SK-N-SH treated with all-trans-retinoic acid at 6 μM for 48 hours (cell line): Measurements from ENCODE around the gene RREB1.

Experiments
- ATAC-seq: fragments of 200-7000 bp; cut with Tn5 transposase; 3 replicates; pipeline ENCODE4 v1.9.1; 2020; ENCODE audit warnings: mild to moderate bottlenecking, moderate library complexity
- ARNTL ChIP-seq: fragments of 450-650 bp; formaldehyde crosslinking; IDR thresholded peaks from 2 replicates; pipeline ENCODE4 v1.5.0; 2020; ENCODE audit warnings: low read depth, mild to moderate bottlenecking, moderate library complexity, borderline replicate concordance
- BACH2 ChIP-seq: fragments of 250-450 bp; sonication (Bioruptor Pico); IDR thresholded peaks from 2 replicates; pipeline ENCODE4 v1.9.0; 2021; ENCODE audit warnings: mild to moderate bottlenecking, borderline replicate concordance
- ESRRG ChIP-seq: fragments of 250-450 bp; sonication (Bioruptor Pico); IDR thresholded peaks from 2 replicates; pipeline ENCODE4 v1.6.1; 2021; ENCODE audit warnings: mild to moderate bottlenecking
- GLIS3 ChIP-seq: fragments of 250-450 bp; sonication (Bioruptor Pico); IDR thresholded peaks from 2 replicates; pipeline ENCODE4 v1.5.0; 2020; ENCODE audit warnings: mild to moderate bottlenecking, moderate library complexity
- ISL1 ChIP-seq: fragments of 250-450 bp; sonication (Bioruptor Pico); IDR thresholded peaks from 2 replicates; pipeline ENCODE4 v2.1.2; 2022; ENCODE audit warnings: mild to moderate bottlenecking, moderate library complexity
- OSR1 ChIP-seq: fragments of 250-450 bp; sonication (Bioruptor Pico); IDR thresholded peaks from 2 replicates; pipeline ENCODE4 v1.8.0; 2022; ENCODE audit warnings: moderate library complexity, mild to moderate bottlenecking, inconsistent platforms
- POU6F1 ChIP-seq: fragments of 250-450 bp; sonication (Bioruptor Pico); IDR thresholded peaks from 2 replicates; pipeline ENCODE4 v1.8.0; 2021; ENCODE audit warnings: low read depth, mild to moderate bottlenecking, moderate library complexity, borderline replicate concordance
- PPARA ChIP-seq: fragments of 250-450 bp; sonication (Bioruptor Pico); IDR thresholded peaks from 2 replicates; pipeline ENCODE4 v1.5.0; 2020; ENCODE audit warnings: mild to moderate bottlenecking, borderline replicate concordance
- RARB ChIP-seq: fragments of 250-450 bp; sonication (Bioruptor Pico); IDR thresholded peaks from 2 replicates; pipeline ENCODE4 v1.8.0; 2021; ENCODE audit warnings: mild to moderate bottlenecking, moderate library complexity
- SNAI2 ChIP-seq: fragments of 250-450 bp; sonication (Bioruptor Pico); IDR thresholded peaks from 2 replicates; pipeline ENCODE4 v1.5.0; 2020; ENCODE audit warnings: mild to moderate bottlenecking, moderate library complexity
- TCF4 ChIP-seq: fragments of 250-450 bp; sonication (Bioruptor Pico); IDR thresholded peaks from 2 replicates; pipeline ENCODE4 v1.8.0; 2021; ENCODE audit warnings: mild to moderate bottlenecking, moderate library complexity, borderline replicate concordance
- TOX ChIP-seq: fragments of 250-450 bp; sonication (Bioruptor Pico); IDR thresholded peaks from 2 replicates; pipeline ENCODE4 v1.8.0; 2021; ENCODE audit warnings: mild to moderate bottlenecking, moderate library complexity, borderline replicate concordance
- ZC3H10 ChIP-seq: fragments of 250-450 bp; sonication (Bioruptor Pico); IDR thresholded peaks from 2 replicates; pipeline ENCODE4 v1.5.1; 2021; ENCODE audit warnings: mild to moderate bottlenecking, moderate library complexity
- ZFP3 ChIP-seq: fragments of 250-450 bp; sonication (Bioruptor Pico); IDR thresholded peaks from 2 replicates; pipeline ENCODE4 v1.5.0; 2020; ENCODE audit warnings: mild to moderate bottlenecking, moderate library complexity
- ZFP30 ChIP-seq: fragments of 450-650 bp; formaldehyde crosslinking; IDR thresholded peaks from 2 replicates; pipeline ENCODE4 v1.5.0; 2022; ENCODE audit warnings: mild to moderate bottlenecking, moderate library complexity
- ZNF565 ChIP-seq: fragments of 450-650 bp; formaldehyde crosslinking; conservative IDR thresholded peaks from 2 replicates; pipeline ENCODE4 v1.5.0; 2020; ENCODE audit warnings: low read depth, mild to moderate bottlenecking, moderate library complexity
- ZNF70 ChIP-seq: fragments of 450-650 bp; formaldehyde crosslinking; IDR thresholded peaks from 2 replicates; pipeline ENCODE4 v1.5.0; 2020; ENCODE audit warnings: mild to moderate bottlenecking, moderate library complexity
- ZNF8 ChIP-seq: fragments of 450-650 bp; formaldehyde crosslinking; IDR thresholded peaks from 2 replicates; pipeline ENCODE4 v1.5.0; 2020; ENCODE audit warnings: mild to moderate bottlenecking, moderate library complexity
- TF ChIP-seq, protein P1 (sequence below): fragments of 250-450 bp; sonication (Bioruptor Pico); IDR thresholded peaks from 2 replicates; pipeline ENCODE4 v1.8.0; 2020; ENCODE audit warnings: mild to moderate bottlenecking, moderate library complexity, borderline replicate concordance
- TF ChIP-seq, protein P2 (sequence below): fragments of 250-450 bp; sonication (Bioruptor Pico); IDR thresholded peaks from 2 replicates; pipeline ENCODE4 v1.5.1; 2020; ENCODE audit warnings: low read depth, mild to moderate bottlenecking, moderate library complexity
- TF ChIP-seq, protein P3 (sequence below): fragments of 250-450 bp; sonication (Bioruptor Pico); IDR thresholded peaks from 2 replicates; pipeline ENCODE4 v1.5.1; 2021; ENCODE audit warnings: mild to moderate bottlenecking, moderate library complexity

Gene RREB1

GRCh38 chr6:7178280-7178679 lies 70.5 kb downstream of the RREB1 start (continued):
- no peak for TF ChIP-seq POU6F1 (CRISPR knock-in tag)
- TF ChIP-seq SNAI2 = no peak

- TF ChIP-seq ZFP30 (CRISPR knock-in tag) (no peak), ISL1 (CRISPR knock-in tag) (no peak), OSR1 (CRISPR knock-in tag) (no peak), ZFP3 (CRISPR knock-in tag) (no peak), ZNF70 (CRISPR knock-in tag) (no peak), PPARA (CRISPR knock-in tag) (no peak), TCF4 (no peak), GLIS3 (CRISPR knock-in tag) (no peak), ZC3H10 (CRISPR knock-in tag) (no peak), TOX (no peak), ARNTL (no peak), ESRRG (no peak), BACH2 (no peak), RARB (CRISPR knock-in tag) (no peak), ZNF8 (no peak)
- TF ChIP-seq, protein P1, sequence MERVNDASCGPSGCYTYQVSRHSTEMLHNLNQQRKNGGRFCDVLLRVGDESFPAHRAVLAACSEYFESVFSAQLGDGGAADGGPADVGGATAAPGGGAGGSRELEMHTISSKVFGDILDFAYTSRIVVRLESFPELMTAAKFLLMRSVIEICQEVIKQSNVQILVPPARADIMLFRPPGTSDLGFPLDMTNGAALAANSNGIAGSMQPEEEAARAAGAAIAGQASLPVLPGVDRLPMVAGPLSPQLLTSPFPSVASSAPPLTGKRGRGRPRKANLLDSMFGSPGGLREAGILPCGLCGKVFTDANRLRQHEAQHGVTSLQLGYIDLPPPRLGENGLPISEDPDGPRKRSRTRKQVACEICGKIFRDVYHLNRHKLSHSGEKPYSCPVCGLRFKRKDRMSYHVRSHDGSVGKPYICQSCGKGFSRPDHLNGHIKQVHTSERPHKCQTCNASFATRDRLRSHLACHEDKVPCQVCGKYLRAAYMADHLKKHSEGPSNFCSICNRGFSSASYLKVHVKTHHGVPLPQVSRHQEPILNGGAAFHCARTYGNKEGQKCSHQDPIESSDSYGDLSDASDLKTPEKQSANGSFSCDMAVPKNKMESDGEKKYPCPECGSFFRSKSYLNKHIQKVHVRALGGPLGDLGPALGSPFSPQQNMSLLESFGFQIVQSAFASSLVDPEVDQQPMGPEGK (CRISPR knock-in tag) = no peak
- TF ChIP-seq, protein P2, sequence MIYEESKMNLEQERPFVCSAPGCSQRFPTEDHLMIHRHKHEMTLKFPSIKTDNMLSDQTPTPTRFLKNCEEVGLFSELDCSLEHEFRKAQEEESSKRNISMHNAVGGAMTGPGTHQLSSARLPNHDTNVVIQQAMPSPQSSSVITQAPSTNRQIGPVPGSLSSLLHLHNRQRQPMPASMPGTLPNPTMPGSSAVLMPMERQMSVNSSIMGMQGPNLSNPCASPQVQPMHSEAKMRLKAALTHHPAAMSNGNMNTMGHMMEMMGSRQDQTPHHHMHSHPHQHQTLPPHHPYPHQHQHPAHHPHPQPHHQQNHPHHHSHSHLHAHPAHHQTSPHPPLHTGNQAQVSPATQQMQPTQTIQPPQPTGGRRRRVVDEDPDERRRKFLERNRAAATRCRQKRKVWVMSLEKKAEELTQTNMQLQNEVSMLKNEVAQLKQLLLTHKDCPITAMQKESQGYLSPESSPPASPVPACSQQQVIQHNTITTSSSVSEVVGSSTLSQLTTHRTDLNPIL (CRISPR knock-in tag) = no peak
- TF ChIP-seq, all 23 proteins: peak for 0
- ATAC-seq = no peak
These were observed 73.0 kb downstream of the RREB1 start for GRCh38 chr6:7180751-7181150.

DNA sequence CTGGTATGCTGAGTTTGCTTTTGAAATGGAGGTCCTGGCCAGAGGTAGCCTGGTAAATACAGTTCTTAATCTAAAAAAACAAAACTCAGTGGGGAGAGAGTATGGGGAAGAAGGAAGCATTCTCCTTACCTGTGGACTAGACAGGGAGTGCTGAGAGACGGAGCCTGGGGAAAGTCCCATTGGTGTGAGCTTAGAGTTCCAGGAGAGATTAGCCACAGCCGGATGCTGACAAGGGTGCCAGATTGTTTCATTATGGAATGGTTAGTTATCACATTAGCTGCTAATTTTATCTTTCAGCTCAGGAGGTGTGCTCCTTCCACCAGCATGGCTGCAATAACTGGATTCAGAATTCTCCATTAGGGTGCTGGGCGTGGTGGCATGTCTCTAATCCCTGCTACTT lies 75.9 kb downstream of the RREB1 start:
- TF ChIP-seq GLIS3 (CRISPR knock-in tag) = no peak
- no peak for TF ChIP-seq ZNF565 (CRISPR knock-in tag)
- TF ChIP-seq PPARA (CRISPR knock-in tag) = no peak
- TF ChIP-seq ZC3H10 (CRISPR knock-in tag) = no peak
- no peak for TF ChIP-seq ESRRG
- no peak for TF ChIP-seq ZNF8
- no peak for TF ChIP-seq RARB (CRISPR knock-in tag)

GRCh38 chr6:7184502-7184901 lies 76.7 kb downstream of the RREB1 start:
- no peak for ATAC-seq
- TF ChIP-seq ARNTL (no peak), BACH2 (no peak), POU6F1 (CRISPR knock-in tag) (no peak), ZC3H10 (CRISPR knock-in tag) (no peak), GLIS3 (CRISPR knock-in tag) (no peak), ZNF70 (CRISPR knock-in tag) (no peak), TOX (no peak), ESRRG (no peak), RARB (CRISPR knock-in tag) (no peak), SNAI2 (no peak), PPARA (CRISPR knock-in tag) (no peak)
- TF ChIP-seq, protein P3, sequence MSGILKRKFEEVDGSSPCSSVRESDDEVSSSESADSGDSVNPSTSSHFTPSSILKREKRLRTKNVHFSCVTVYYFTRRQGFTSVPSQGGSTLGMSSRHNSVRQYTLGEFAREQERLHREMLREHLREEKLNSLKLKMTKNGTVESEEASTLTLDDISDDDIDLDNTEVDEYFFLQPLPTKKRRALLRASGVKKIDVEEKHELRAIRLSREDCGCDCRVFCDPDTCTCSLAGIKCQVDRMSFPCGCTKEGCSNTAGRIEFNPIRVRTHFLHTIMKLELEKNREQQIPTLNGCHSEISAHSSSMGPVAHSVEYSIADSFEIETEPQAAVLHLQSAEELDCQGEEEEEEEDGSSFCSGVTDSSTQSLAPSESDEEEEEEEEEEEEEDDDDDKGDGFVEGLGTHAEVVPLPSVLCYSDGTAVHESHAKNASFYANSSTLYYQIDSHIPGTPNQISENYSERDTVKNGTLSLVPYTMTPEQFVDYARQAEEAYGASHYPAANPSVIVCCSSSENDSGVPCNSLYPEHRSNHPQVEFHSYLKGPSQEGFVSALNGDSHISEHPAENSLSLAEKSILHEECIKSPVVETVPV = no peak
- TF ChIP-seq, all 23 proteins: peak for 0

More for the DNA sequence above, 75.9 kb downstream of the RREB1 start:
- no peak for ATAC-seq
